Left forelimb (tissue), 1 donor: Measurements from ENCODE around the gene UNK.
A peak's percentile ranks its signal among the peaks of the same experiment; 100 is the strongest.
"Not testable (repeated sequence)": the region's sequence is repeated elsewhere in the genome, so short reads cannot be mapped to it uniquely, and the experiment has no call there.

ENCODE experiments used
- DNase-seq: peaks from one replicate; pipeline ENCODE4 v3.0.0-alpha.2; 2018; ENCODE audit warnings: low spot score

The UNK gene

DNA sequence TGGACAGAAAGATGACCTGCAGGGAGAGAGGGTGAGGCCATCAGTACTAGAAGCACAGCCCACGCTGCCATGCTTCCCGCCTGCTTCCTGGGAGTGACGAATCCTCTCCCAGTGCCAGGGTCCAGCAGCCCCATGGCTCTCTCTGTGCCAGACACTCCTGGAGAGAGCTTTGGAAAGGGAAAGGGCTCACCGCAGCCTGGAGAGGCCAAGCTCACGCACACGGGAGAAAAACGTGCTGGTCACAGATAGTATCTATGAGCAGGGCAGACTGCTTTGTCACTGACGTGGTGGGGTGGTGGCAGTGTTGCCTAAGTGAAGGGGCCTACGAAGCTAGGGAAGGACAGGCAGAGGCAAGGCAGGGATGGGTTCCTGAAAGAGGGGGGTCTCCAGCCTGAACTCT, 65.1 kb downstream of the UNK start:
- DNase-seq, result no peak

DNA sequence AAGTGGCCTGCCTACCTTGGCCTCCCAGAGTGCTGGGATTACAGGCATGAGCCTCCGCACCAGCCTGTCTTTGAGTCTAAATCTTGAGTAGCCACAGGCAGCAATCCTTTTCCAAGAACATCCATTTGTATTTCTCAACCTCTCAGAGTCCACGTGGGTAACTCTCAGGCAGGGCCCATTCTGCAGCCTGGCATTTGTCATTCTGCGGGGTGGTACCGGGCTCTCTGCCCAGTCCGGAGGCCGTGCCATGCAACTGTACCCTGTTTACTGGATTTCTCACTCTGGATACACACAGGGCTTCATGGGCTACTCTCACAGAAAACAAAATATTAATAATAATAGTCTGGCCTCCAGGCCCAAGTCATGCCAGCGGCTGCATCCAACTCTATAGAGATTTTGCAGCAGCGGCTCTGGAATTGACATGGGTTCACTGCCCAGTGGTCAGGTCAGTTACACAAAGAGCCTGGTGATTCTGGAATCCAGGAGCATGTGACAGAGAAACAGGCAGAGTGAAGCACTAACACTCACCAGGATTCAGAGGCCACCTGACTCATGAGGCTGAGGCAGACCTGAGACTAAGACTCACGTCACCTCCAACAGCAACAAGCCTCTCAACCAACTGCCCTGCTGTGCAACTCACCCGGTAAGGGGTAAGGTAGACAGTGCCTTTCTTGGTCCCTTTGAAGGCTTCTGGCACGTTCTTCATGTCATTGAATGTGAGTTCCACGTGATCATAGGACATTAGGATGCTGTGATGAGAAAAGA, 66.5 kb downstream of the UNK start:
- no peak for DNase-seq

DNA sequence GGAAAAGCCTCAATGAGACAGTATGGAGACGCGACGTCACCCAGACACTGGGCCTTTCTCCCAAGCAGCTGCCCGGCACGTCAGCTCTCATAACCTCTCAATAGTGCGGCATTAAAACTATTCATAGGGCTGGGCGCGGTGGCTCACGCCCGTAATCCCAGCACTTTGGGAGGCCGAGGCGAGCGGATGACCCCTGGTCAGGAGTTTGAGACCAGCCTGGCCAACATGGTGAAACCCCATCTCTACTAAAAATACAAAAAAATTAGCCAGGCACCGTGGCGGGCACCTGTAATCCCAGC, 67.0 kb downstream of the UNK start:
- DNase-seq, result not testable (repeated sequence)

DNA sequence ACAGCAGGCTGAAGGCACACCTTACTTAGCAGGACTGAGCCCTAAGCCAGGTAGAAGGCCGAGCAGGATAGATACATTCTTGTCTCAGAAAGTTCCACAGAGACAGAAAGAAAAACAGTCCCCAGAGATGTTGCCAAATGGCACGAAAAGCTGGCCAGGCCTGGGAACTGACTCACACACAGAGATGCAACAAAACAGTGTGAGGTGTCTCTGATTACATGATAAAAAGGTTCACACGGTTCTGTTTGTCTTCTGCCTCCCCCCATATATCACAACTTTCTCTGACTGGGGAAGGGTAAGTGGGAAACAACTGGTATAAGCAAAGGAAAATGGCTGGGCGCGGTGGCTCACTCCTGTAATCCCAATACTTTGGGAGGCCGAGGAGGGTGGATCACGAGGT, 68.8 kb downstream of the UNK start:
- DNase-seq, result no peak

DNA sequence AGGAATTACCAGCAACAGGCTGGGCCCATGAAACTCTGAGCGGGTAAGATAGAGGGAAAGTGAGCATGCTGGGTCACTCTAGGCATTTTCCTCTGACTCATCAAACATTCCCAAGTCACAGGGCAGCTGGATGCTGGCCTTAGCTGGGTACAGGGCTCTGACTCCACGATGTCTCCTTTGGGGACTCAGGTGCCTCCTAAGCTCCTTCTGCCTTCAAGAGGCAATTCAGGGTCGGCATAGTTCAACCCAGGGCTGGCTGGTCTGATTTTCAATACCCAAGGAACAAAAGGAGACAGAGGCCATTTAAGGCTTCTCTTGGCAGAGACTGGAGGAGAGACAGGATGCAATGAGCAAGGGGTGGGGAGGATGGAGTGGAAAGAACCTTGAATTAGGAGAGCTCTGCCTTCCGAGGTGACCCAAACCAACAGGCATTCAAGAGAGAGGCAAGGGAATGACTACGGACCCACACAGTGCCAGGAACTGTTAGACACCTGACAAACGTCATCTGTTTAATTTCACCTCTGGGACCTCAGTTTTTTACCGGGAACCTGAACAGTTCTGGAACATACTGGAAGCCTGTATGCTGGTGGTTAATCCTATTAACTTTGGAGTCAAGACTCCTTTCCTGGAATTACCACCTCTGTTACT, 69.6 kb downstream of the UNK start:
- no peak for DNase-seq

DNA sequence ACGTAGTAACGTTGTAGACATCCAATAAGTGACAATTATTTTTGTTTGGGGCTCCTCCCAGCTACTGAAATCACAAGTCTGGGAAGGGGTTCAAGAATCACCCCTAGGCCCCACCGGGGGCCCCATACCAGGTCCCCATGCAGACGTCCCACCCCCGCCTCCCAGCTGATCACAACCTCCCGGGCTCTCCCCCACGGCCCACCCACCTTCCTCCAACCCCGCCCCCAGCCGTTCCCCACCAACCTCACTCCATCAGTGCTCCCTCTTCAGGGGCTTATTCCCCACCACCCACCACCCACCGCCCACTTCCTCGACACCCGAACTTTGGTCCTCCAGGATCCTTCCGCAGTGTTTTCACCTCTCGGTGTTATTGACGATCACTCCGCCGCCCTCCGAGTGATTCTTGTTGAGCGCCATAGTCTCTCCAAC, 70.3 kb downstream of the UNK start:
- DNase-seq, result no peak

DNA sequence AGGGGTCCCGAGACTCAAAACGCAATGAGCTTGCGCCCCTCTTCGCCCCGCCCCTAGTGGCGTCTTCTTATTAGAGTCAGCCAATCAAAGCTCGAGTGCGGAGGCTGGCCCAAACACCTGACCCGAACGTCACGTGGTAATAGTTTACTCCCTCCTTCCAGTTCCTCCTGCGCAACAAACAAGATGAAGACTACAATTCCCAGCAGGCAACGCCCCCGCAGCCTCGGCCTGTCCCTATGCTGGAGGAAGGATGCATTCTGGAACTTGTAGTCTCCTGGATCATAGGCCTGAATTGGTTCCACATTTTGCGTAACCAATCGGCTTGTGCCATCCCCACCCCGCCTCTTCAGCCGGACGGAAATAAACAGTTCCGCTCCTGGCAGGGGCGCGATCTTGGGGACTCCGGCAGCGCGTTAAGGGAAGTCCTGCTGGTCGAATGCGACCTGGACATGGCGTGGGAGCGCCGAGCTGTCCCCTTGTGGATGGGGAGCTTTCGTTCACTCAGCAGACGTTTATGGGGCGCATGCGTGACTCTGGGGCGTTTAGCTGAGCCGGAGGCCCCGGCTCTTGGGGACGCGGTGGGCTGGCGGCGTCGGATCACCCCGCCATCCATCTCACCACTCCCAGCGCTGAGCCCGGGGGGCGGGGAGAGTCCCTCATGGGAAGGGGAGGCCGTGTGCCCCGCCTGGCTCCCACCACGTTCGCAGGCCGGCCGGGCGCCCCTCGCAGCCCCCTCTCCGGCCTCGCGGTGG, 70.9 kb downstream of the UNK start, which contains the start of gene WBP2:
TSS of gene WBP2 (minus strand) at position 26 of the 752 bp plus-strand sequence. CDS start 38 bp downstream, outside the sequence.
- peak; percentile 97 for DNase-seq

DNA sequence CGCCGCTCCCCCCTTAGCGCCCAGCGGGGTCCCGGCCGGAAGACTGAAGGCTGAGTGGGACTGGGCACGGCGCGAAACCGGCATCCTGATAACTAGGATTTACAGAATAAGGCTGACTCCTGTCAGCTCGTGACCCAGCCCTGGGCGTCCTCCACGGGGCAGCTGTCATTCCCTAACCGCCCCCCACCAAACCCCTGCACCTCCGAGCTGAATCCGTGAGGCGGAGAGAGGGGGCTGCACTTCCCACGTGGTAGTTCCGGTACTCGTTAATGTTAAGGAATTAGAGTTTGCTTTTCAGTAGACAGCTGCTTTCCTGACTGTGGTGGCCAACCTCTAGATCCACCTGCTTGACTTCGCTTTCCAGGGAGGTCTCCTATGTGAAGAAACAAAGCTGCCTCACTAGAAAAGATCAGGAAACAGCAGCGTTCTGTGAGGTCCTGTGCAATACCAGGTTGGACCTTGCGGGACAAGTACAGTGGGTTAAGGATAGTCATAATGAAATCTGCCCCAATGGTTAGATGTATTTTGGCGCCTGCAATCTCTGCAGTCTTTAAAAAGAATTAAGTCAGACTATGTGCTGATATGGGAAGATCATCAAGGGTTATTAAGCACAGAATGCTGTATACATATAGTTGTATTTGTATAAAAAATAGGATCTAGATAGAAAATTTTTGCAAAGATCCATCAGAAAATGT, 71.6 kb downstream of the UNK start:
- DNase-seq, result peak; percentile 77

DNA sequence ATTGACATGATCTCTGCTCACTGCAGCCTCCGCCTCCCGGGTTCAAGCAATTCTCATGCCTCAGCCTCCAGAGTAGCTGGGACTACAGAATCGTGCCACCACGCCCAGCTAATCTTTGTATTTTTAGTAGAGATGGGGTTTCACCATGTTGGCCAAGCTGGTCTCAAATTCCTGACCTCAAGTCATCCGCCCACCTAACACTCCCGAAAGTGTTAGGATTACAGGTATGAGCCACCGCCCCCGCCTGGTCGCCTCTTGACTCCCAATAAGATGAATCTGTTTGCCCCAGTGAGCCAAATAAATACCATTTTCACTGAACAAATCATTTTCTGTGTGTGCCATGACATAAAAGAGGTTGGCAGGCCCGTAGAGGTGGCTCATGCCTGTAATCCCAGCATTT, 74.8 kb downstream of the UNK start:
- not testable (repeated sequence) for DNase-seq

DNA sequence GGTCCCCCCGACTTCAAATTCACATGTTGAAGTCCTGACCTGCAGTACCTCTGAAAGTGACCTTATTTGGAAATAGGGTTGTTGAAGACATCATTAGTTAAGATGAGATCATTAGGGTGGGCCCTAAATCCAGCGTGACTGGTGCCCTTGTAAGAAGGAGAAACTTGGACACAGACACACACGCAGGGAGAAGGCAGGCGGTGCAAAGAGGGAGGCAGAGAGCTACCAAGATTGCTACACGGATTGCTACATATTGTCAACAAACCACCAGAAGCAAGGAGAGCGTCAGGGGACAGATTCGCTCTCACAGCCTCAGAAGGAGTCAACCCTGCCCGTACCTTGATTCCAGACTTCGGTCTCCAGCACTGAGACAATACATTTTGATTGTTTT, 77.3 kb downstream of the UNK start:
- no peak for DNase-seq

DNA sequence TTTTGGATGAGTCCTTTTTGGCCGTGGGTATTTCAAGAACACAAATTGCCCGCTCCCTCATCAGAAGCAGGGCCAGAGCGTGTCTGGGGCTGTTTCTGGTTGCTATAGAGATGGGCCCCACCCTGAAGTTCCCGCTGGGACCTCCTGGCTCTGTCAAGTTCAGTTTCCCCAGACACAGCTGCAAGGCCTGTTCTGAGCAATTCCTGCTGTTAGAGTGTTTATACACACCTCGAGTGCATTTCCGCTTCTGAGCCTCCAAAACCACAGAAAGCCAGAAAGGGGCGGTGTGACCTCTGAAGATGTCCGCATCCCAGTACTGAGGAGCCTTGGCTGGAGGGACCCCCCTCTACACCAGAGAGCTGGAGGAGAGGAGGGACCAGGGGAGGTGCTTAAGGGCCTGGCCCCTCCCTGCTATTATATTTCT, 79.9 kb downstream of the UNK start:
- DNase-seq, result peak; percentile 77

DNA sequence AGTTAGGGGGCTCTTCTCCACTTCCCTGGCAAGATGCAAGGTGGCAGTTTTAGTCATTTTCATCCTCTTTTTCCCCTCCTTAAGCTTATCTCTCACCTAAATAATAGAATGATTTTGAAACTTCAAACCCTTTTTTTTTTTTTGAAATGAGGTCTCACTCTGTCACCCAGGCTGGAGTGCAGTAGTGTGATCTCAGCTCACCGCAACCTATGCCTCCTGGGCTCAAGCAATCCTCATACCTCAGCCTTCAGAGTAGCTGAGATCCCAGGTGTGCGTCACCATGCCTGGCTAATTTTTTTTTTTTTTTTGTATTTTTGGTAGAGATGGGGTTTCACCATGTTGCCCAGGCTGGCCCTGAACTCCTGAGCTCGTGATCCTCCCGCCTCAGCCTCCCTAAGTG, 80.3 kb downstream of the UNK start:
- DNase-seq, result not testable (repeated sequence)

DNA sequence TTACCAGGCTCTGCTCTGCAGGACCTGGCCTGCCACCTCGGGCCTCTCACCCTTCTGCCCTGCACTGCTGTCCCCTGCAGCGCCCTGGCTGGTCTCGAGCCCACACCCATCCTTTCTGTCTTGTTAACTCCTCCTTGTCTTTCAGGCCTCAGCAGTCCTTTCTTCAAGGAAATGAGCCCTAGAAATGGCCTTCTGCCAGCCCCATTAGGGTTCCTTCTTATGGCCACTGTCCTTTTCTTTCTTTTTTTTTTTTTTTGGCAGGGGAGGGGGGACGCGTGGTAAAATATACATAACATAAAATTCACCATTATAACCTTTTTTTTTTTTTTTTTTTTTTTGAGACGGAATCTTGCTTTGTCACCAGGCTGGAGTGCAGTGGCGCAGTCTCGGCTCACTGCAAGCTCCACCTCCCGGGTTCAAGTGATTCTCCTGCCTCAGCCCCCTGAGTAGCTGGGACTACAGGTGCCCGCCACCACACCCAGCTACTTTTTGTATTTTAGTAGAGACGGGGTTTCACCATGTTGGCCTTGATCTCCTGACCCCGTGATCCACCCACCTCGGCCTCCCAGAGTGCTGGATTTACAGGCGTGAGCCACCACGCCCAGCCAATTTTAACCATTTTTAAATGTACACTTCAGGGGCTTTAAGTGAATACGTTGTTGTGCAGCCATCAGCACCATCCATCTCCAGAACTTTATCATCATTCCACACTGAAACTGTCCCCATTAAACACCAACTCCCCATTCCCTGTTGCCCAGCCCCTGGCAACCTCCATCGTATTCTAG, 81.0 kb downstream of the UNK start:
- DNase-seq, result not testable (repeated sequence)

DNA sequence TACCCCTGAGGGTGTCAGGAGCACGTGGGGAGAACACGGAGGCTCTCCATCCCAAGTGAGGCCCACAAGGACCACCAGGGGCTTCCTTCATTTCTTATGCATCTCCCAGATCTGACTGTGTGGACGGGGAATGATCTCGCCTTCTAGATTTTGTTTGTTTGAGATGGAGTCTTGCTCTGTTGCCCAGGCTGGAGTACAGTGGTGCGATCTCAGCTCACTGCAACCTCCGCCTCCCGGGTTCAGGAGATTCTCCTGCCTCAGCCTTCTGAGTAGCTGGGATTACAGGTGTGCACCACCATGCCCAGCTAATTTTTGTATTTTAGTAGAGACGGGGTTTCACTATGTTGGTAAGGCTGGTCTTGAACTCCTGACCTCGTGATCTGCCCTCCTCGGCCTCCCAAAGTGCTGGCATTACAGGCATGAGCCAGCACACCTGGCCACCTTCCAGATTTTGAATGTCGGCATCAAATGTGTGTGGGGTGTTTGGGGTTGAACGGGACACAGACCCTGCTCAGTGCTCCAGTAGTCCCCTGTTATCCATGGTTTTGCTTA, 84.2 kb downstream of the UNK start:
- DNase-seq, result not testable (repeated sequence)

DNA sequence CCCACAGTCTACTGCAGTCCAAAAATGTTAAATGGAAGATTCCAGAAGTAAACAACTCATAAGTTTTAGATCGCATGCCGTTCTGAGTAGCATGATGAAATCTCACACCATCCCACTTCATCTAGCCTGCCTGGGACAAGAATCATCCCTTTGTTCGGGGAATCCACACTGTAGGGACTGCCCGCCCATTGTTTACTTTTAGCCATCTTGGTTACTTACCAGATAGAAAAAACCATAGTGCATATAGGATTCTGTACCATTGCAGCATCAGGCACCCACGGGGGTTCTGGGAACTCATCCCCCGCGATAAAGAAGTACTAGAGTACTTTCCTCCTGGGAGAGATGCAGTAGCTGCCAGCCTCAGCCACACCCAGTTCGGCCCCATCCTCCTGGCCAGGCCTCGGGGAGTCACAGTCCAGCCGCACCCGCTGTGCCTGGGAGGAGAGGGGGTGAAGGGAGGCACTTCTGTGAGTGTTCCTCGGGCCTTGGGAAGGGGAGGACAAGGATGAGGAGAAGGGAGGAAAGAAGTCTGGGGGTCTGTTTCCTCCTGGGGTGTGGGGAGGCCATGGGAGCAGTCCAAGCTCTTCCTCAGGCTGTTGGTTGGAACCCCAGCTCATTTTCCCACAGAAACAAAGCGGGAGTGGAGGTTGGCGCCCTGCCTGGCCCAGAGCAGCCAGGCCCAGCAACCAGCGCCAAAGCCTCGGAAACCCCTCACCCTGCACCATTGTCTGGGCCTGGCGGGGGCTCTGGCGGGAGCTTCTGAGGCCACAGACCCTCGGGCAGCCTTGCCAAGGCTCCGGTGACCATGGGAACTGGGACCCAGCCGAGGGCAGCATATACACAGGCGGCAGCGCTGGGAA, 84.9 kb downstream of the UNK start:
- no peak for DNase-seq

DNA sequence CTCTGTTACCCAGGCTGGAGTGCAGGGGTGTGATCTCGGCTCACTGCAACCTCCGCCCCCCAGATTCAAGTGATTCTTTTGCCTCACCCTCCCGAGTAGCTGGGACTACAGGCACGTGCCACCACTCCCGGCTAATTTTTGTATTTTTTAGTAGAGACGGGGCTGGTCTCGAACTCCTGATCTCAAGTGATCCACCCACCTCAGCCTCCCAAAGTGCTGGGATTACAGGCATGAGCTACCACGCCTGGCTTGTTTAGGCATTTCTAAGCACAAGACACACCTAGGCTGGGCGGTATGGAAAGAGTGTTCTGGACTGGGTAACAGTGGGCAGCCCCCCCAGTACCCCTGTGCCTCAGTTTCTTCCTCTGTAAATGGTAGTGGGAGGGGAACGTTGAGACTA, 85.6 kb downstream of the UNK start:
- DNase-seq, result not testable (repeated sequence)

DNA sequence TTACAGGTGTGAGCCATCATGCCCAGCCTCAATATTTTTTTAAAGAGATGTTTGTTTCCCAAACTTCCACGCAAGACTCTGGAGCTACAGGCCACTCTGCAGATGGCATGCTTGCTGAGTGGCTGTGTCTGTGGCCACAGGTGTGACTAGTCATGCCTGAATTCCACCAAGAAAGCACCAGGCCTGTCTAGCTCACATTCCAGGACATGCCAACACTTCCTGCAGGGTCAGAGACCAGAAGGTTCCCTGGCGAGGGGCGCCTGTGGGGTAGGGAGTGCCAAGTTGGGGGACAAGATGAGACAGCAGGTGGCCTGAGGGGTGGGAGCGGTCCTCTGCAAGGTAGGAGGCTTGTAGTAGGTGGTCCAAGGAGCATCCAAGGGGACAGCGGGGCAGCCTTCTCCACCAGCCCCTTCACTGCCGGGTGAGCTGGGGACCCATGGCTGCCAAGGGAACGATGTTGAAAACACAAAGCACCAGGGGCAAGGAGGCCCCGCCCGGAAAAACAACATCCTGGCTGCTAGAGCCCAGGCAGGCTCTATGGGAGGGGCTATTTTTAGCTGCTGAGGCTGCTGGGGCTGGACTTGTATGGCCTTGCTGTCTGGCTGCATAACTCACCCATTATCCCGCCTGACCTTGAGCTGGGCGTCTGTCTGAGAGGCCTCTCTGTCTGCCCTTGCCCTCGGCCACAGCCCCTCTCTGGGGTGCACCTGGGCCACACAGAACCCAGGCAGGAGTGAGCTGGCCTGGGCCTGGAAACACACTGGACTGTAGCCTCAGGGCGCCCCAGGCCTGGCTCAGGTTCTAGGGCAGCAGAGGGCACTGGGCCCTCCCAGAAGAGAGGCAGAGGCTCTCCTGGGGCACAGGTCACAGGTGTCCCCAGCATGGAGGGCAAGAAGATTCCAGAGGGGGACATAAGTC, 88.1 kb downstream of the UNK start:
- no peak for DNase-seq

DNA sequence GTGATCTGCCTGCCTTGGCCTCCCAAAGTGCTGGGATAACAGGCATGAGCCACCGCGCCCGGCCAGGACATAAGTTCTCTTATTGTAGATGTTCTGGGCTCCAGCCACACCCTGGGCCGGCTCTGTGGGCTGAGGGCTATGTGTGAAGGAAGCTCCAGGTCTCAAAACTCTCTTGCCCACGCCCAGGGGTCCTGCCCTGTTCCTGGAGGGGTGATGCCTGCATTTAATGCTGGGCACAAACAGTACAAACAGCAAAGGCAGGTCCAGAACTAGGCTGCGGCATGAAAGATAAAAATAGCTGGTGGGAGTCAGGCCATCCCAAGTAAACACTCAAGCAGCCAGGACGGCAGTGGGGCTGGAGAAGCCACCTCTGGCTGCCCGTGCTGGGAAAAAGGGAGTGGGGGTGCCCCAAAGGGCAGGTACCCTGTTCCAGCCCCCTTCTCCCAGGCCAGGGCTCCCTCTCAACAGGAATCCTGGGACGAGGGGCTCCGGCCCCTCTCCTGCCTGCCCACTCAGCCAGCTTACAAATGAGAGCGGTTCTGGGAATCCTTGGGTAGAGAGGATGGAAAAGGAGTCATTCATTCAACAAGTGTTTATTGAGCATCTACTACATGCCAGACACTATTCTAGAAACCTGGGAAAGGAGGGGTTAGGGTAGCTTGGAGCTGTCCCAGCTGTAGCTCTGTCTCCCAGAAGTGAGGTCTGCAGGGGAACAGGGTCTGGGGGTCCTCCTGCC, 89.1 kb downstream of the UNK start:
- no peak for DNase-seq
